ENCODE data around the gene ARHGAP6.

DNA sequence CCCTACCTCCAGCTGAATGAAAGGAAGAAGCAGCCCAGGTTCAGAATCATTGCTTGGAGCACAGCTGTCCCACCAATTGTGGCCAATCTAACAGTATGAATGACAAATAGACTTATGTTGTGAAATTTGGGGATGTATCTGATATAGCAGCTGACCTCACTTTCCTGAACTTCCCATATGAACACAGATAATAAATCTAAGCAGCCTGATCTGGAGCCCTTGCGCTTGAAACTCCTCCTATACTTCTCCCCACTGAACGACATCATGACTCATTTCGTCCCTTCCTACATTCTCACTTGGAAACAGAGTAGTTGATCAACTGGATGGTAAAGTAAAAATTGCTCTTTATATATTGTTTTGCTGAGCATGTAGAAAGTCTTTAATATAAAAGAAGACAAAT lies 396.7 kb downstream of the ARHGAP6 start:
- TF ChIP-seq CTCF (IDR thresholded peaks at IDR 0.05) = no peak
- no peak for TF ChIP-seq POLR2AphosphoS5 (IDR thresholded peaks at IDR 0.05)
- TF ChIP-seq POLR2A (IDR thresholded peaks at IDR 0.05) = no peak
